HEK293 (cell line): ENCODE results near the gene RIN3.
A peak's percentile ranks its signal among the peaks of the same experiment; 100 is the strongest.

Source experiments
- CTCF ChIA-PET: fragments of 350-600 bp; formaldehyde crosslinking; extraction: SDS; loops from one replicate; lab custom pipeline; 2021; ENCODE audit warnings: antibody characterized with exemption; lab: Yijun Ruan, JAX
- POLR2A ChIA-PET: fragments of 300-600 bp; formaldehyde crosslinking; extraction: SDS; loops from one replicate; lab custom pipeline; 2020; ENCODE audit warnings: antibody characterized with exemption, inconsistent platforms; lab: Yijun Ruan, JAX
- H3K27ac ChIP-seq: fragments of 200-500 bp; sonication (Bioruptor generic); 2 replicates; pipeline ENCODE4 v1.5.1; 2014; ENCODE audit warnings: low read depth, low read length, control low read depth, inconsistent platforms; ENCODE audit errors: extremely low read depth
- H3K36me3 ChIP-seq, 2 experiments: fragments of 200-500 bp in 1 of 2; sonication (Bioruptor generic) in 1 of 2; 1 replicate in 1 of 2; 2 replicates in 1 of 2; pipeline ENCODE4 v1.5.1; 2014 to 2017; ENCODE audit warnings: inconsistent platforms in 2 of 2, low read length in 2 of 2; ENCODE audit not compliant: control insufficient read depth in 2 of 2, insufficient read depth in 1 of 2
- H3K4me1 ChIP-seq: fragments of 200-500 bp; sonication (Bioruptor generic); 2 replicates; pipeline ENCODE4 v1.5.1; 2014; ENCODE audit warnings: mild to moderate bottlenecking, low read length, inconsistent platforms; ENCODE audit not compliant: control insufficient read depth, insufficient read depth
- H3K4me3 ChIP-seq: 2 replicates; pipeline ENCODE4 v1.5.1; 2011; ENCODE audit warnings: low read depth, mild to moderate bottlenecking, control low read depth, low read length, moderate library complexity
- H3K9me3 ChIP-seq: fragments of 200-500 bp; sonication (Bioruptor generic); 2 replicates; pipeline ENCODE4 v1.5.1; 2014; ENCODE audit warnings: low read depth, low read length, inconsistent platforms; ENCODE audit not compliant: control insufficient read depth, insufficient read depth
- BCL11A ChIP-seq: fragments of 450-650 bp; formaldehyde crosslinking; IDR thresholded peaks from 2 replicates; pipeline ENCODE4 v1.5.1; 2016; ENCODE audit warnings: low read depth, missing biosample characterization, missing genetic modification characterization
- CTCF ChIP-seq: fragments of 450-650 bp; formaldehyde crosslinking; IDR thresholded peaks from 2 replicates; pipeline ENCODE4 v1.5.1; 2016; ENCODE audit warnings: missing biosample characterization, missing genetic modification characterization
- EGR2 ChIP-seq: fragments of 450-650 bp; formaldehyde crosslinking; IDR thresholded peaks from 2 replicates; pipeline ENCODE4 v1.5.1; 2016; ENCODE audit warnings: low read depth, missing biosample characterization, missing genetic modification characterization
- KLF17 ChIP-seq: fragments of 450-650 bp; formaldehyde crosslinking; IDR thresholded peaks from 2 replicates; pipeline ENCODE4 v1.5.1; 2016; ENCODE audit warnings: missing biosample characterization, missing genetic modification characterization
- PRDM1 ChIP-seq: fragments of 450-650 bp; formaldehyde crosslinking; IDR thresholded peaks from 2 replicates; pipeline ENCODE4; 2016; ENCODE audit warnings: missing biosample characterization, missing genetic modification characterization
- YY1 ChIP-seq: fragments of 450-650 bp; formaldehyde crosslinking; IDR thresholded peaks from 2 replicates; pipeline ENCODE4 v1.5.1; 2018; ENCODE audit warnings: missing biosample characterization, missing genetic modification characterization
- ZBTB7A ChIP-seq: fragments of 450-650 bp; formaldehyde crosslinking; IDR thresholded peaks from 2 replicates; pipeline ENCODE4 v1.5.1; 2016; ENCODE audit warnings: low read depth, missing biosample characterization, missing genetic modification characterization
- ZFP37 ChIP-seq: fragments of 450-650 bp; formaldehyde crosslinking; IDR thresholded peaks from 2 replicates; pipeline ENCODE4 v1.5.1; 2016; ENCODE audit warnings: missing biosample characterization, missing genetic modification characterization
- ZNF138 ChIP-seq: fragments of 450-650 bp; formaldehyde crosslinking; IDR thresholded peaks from 2 replicates; pipeline ENCODE4 v1.5.1; 2016; ENCODE audit warnings: missing biosample characterization, missing genetic modification characterization, borderline replicate concordance
- ZNF146 ChIP-seq: fragments of 450-650 bp; formaldehyde crosslinking; IDR thresholded peaks from 2 replicates; pipeline ENCODE4 v1.5.1; 2016; ENCODE audit warnings: missing biosample characterization, missing genetic modification characterization
- ZNF266 ChIP-seq: fragments of 450-650 bp; formaldehyde crosslinking; IDR thresholded peaks from 2 replicates; pipeline ENCODE4 v1.5.1; 2016; ENCODE audit warnings: missing biosample characterization, missing genetic modification characterization, low read depth
- ZNF274 ChIP-seq, 2 experiments: fragments of 200-500 bp in 1 of 2; fragments of 450-650 bp in 1 of 2; sonication (Bioruptor generic) in 1 of 2; formaldehyde crosslinking in 1 of 2; IDR thresholded peaks; 2 replicates each; pipeline versions ENCODE4 v1.5.1 to v1.6.1; 2014 to 2016; ENCODE audit warnings: borderline replicate concordance in 1 of 2, inconsistent platforms in 1 of 2, low read length in 1 of 2, missing biosample characterization in 1 of 2, missing genetic modification characterization in 1 of 2
- ZNF280C ChIP-seq: fragments of 450-650 bp; formaldehyde crosslinking; IDR thresholded peaks from 2 replicates; pipeline ENCODE4 v1.5.1; 2016; ENCODE audit warnings: missing biosample characterization, missing genetic modification characterization
- ZNF311 ChIP-seq: fragments of 450-650 bp; formaldehyde crosslinking; IDR thresholded peaks from 2 replicates; pipeline ENCODE4 v1.5.1; 2017; ENCODE audit warnings: missing biosample characterization, missing genetic modification characterization, borderline replicate concordance
- ZNF366 ChIP-seq: fragments of 450-650 bp; formaldehyde crosslinking; conservative IDR thresholded peaks from 2 replicates; pipeline ENCODE4 v1.5.1; 2016; ENCODE audit warnings: missing biosample characterization, missing genetic modification characterization
- ZNF521 ChIP-seq: fragments of 450-650 bp; formaldehyde crosslinking; IDR thresholded peaks from 2 replicates; pipeline ENCODE4 v1.5.1; 2017; ENCODE audit warnings: missing biosample characterization, mild to moderate bottlenecking, missing genetic modification characterization
- ZNF548 ChIP-seq: fragments of 450-650 bp; formaldehyde crosslinking; IDR thresholded peaks from 2 replicates; pipeline ENCODE4 v1.5.1; 2016; ENCODE audit warnings: missing biosample characterization, missing genetic modification characterization
- ZNF704 ChIP-seq: fragments of 450-650 bp; formaldehyde crosslinking; IDR thresholded peaks from 2 replicates; pipeline ENCODE4 v1.5.1; 2016; ENCODE audit warnings: missing biosample characterization, missing genetic modification characterization

The RIN3 gene

GRCh38 chr14:92694807-92695206, 181.2 kb downstream of the RIN3 start:
- no peak overlapping the region for H3K4me3 ChIP-seq
- ChIA-PET CTCF (interaction anchor here (0.6 kb wide), 1 partner anchor 557 kb away, joined by 3 read pairs; no protein-coding TSS in a partner anchor), POLR2A (interaction anchor here (0.9 to 1.4 kb wide), 2 partner anchors 12 to 54 kb away, joined by 3 to 5 read pairs; partner anchors contain the start of gene LGMN)
- no peak overlapping the region for H3K27ac ChIP-seq
- TF ChIP-seq ZNF548 (no peak), EGR2 (tag by site-specific recombination) (no peak), YY1 (tag by site-specific recombination) (no peak), ZNF266 (tag by site-specific recombination) (no peak), BCL11A (tag by site-specific recombination) (no peak), ZBTB7A (tag by site-specific recombination) (no peak), ZFP37 (tag by site-specific recombination) (no peak), ZNF274 (IDR thresholded peaks at IDR 0.05; ENCODE audit: low read length) (no peak), ZNF274 (tag by site-specific recombination; IDR thresholded peaks at IDR 0.05; ENCODE audit: borderline replicate concordance) (no peak)
- peaks cover 4% of the 10 kb centered on the region; the same call in 1 of the 2 replicates for H3K4me1 ChIP-seq
- H3K36me3 ChIP-seq, result no peaks in the 10 kb centered on the region
- no peaks in the 10 kb centered on the region for H3K9me3 ChIP-seq

GRCh38 chr14:92695562-92695961, 182.0 kb downstream of the RIN3 start:
- H3K27ac ChIP-seq, result no peak overlapping the region
- ChIA-PET POLR2A (interaction anchor here (1.4 kb wide), 1 partner anchor 53 kb away, joined by 5 read pairs; the partner anchor contains the start of gene LGMN), CTCF (no interaction called here)
- H3K9me3 ChIP-seq, result no peaks in the 10 kb centered on the region
- no peak overlapping the region for H3K4me3 ChIP-seq
- H3K4me1 ChIP-seq, result peaks cover 4% of the 10 kb centered on the region; the same call in 1 of the 2 replicates
- TF ChIP-seq PRDM1 (tag by site-specific recombination), result peak; percentile 72
- peak; percentile 87 for TF ChIP-seq ZNF366 (tag by site-specific recombination)
- TF ChIP-seq ZNF138 (tag by site-specific recombination), result no peak
- no peak for TF ChIP-seq ZNF311
- no peak for TF ChIP-seq CTCF
- TF ChIP-seq ZNF280C (tag by site-specific recombination), result no peak
- no peak for TF ChIP-seq KLF17 (tag by site-specific recombination)
- TF ChIP-seq ZNF521 (tag by site-specific recombination), result 0 out of 2 replicates have a peak, but pooled peaks have one; percentile 55
- TF ChIP-seq, all 188 proteins: peak for 3
- no peaks in the 10 kb centered on the region for H3K36me3 ChIP-seq

GRCh38 chr14:92696366-92696765, 182.8 kb downstream of the RIN3 start:
- H3K36me3 ChIP-seq, result no peaks in the 10 kb centered on the region
- TF ChIP-seq ZNF704 (no peak), ZNF146 (tag by site-specific recombination) (no peak)
- H3K4me1 ChIP-seq, result peaks cover 4% of the 10 kb centered on the region; the same call in 1 of the 2 replicates
- H3K27ac ChIP-seq, result no peak overlapping the region
- H3K4me3 ChIP-seq, result no peak overlapping the region
- ChIA-PET CTCF (interaction anchor here (1.0 kb wide), 1 partner anchor 10 kb away, joined by 3 read pairs; no protein-coding TSS in a partner anchor), POLR2A (no interaction called here)
- no peaks in the 10 kb centered on the region for H3K9me3 ChIP-seq
